GM12801 (cell line): ENCODE results near the gene CCDC63.

Experiments used
- TF ChIP-seq, protein P1 (sequence below): IDR thresholded peaks from one replicate; pipeline ENCODE4 v1.5.1; 2011; ENCODE audit warnings: control low read depth; ENCODE audit not compliant: insufficient read length; ENCODE audit errors: extremely low read depth

The CCDC63 gene

DNA sequence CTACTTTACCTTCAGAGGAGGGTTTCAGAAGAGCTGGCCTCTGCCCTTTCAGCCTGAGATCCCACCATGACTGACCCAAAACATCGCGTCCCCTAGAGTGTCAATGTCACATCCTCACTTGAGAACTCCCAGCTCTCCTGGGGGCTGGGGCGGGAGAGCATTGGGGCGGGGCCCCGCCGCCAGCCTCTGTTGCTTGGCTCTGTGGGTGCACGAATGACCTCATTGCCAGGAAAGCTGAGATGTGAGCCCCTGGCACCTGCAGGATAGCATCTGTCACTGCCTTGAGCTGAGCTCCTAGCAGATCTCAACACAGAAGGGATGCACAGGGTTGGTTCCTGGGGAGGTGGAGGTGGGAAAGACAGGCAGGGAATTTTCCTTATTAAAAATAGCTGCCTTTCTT lies 94.1 kb downstream of the CCDC63 start:
- TF ChIP-seq, protein P1, sequence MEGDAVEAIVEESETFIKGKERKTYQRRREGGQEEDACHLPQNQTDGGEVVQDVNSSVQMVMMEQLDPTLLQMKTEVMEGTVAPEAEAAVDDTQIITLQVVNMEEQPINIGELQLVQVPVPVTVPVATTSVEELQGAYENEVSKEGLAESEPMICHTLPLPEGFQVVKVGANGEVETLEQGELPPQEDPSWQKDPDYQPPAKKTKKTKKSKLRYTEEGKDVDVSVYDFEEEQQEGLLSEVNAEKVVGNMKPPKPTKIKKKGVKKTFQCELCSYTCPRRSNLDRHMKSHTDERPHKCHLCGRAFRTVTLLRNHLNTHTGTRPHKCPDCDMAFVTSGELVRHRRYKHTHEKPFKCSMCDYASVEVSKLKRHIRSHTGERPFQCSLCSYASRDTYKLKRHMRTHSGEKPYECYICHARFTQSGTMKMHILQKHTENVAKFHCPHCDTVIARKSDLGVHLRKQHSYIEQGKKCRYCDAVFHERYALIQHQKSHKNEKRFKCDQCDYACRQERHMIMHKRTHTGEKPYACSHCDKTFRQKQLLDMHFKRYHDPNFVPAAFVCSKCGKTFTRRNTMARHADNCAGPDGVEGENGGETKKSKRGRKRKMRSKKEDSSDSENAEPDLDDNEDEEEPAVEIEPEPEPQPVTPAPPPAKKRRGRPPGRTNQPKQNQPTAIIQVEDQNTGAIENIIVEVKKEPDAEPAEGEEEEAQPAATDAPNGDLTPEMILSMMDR: no peak

DNA sequence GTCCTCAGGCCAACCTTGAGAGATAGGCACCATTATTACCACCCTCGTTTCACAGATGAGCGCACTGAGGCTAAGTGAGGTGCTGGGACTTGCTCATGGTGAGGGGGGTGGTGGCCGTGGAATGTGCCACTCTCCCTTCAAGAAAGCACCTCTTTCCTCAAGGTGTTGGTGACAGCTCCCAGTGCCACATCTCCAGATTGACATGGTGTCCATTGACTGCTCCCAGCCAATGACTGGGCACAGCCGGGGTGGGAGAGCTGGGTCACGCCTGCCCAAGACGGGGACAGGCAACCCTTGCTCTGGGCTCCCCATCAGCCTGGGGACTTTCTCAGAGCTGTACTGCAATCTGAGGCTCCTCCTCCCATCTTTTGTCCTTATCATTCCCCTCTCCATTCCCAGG lies 94.6 kb downstream of the CCDC63 start:
- TF ChIP-seq, protein P1: no peak

DNA sequence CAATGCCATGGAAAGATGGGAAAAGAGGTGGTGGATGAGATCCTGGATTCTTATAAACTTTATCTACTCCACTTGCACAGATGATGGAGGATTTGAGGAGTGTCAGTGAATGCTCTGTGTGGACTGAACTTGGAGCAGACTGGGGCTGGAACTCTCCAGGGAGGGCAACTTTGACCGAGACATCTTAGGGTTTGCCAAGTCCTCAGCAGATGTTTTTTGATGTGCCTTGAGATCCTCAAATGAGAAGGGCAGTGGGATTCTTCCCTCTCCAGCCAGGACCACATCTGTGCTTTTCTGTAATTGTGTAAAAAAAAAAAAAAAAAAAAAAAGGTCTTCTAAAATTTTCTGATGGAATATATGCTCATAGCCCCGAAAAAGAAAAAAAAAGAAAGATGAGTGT lies 96.6 kb downstream of the CCDC63 start:
- TF ChIP-seq, protein P1: no peak

DNA sequence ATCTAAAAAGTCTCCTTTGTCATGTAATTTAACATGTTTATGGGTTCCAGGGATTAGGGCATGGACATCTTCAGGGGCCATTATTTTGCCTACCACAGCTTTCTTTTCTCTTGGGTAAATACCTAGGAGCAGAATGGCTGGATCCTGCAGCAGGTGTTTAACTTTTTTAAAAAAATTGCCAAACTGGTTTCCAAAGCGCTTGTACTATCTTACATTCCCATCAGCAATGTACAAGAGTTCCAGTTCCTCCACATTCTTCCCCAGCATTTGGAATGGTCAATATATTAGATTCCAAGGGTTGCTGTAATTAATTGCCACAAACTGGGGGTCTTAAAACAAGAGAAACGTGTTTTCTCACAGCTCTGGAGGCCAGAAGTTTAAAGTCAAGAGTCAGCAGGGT lies 101.3 kb downstream of the CCDC63 start:
- TF ChIP-seq, protein P1: no peak
